Transverse colon (tissue), 4 donors: ENCODE data around the gene SFRP5. TPM values are rescaled to one million over a fixed set of nuclear protein-coding genes. Genes with fewer than 3 reads are reported as not detected.

Source experiments
- DNase-seq: peaks from one replicate; pipeline ENCODE4 v3.0.0-alpha.2; 2019
- H3K27ac ChIP-seq, 4 donors: fragments of 200-600 bp; sonication (generic); 2 replicates each; pipeline ENCODE4 v1.5.1; 2016 to 2018; ENCODE audit warnings: inconsistent platforms in 4 of 4
- H3K27me3 ChIP-seq: fragments of 200-600 bp; sonication (generic); 2 replicates; pipeline ENCODE4 v1.5.1; 2017; ENCODE audit warnings: inconsistent platforms
- H3K36me3 ChIP-seq, 4 donors: fragments of 200-600 bp; sonication (generic); 2 replicates each; pipeline ENCODE4 v1.5.1; 2017 to 2019; ENCODE audit warnings: inconsistent platforms in 4 of 4
- H3K4me1 ChIP-seq, 4 donors: fragments of 200-600 bp; sonication (generic); 2 replicates each; pipeline ENCODE4 v1.5.1; 2017 to 2020; ENCODE audit warnings: inconsistent platforms in 4 of 4
- H3K4me3 ChIP-seq, 4 donors: fragments of 200-600 bp; sonication (generic); 1 replicate in 1 of 4; 2 replicates in 3 of 4; pipeline versions ENCODE4 v1.5.1 to v1.6.1; 2017 to 2019; ENCODE audit warnings: inconsistent platforms in 4 of 4
- H3K9me3 ChIP-seq, 2 donors: fragments of 200-600 bp; sonication (generic); 2 replicates each; pipeline ENCODE4 v1.5.1; 2017 to 2019; ENCODE audit warnings: inconsistent platforms in 2 of 2
- EP300 ChIP-seq: sonication (generic); formaldehyde crosslinking; IDR thresholded peaks from one replicate; pipeline ENCODE4 v1.6.1; 2017; ENCODE audit warnings: antibody characterized with exemption, low read depth
- POLR2A ChIP-seq: fragments of 450-650 bp; IDR thresholded peaks from one replicate; pipeline ENCODE4 v1.6.1; 2016; ENCODE audit warnings: antibody characterized with exemption, mild to moderate bottlenecking, moderate library complexity
- POLR2AphosphoS5 ChIP-seq, 3 donors: sonication (generic); formaldehyde crosslinking; IDR thresholded peaks; one replicate each; pipeline ENCODE4 v1.6.1; 2016; ENCODE audit warnings: antibody characterized with exemption in 3 of 3
- WGBS, 2 donors: methylation state at CpG; one replicate each; pipeline ENCODE4 v1.1.5; 2018; ENCODE audit warnings: low coverage in 1 of 2; 5-methylcytosine and 5-hydroxymethylcytosine counted together
- in situ Hi-C, 4 donors: fragments of 200-750 bp; cut with MboI; loops; one replicate each; pipeline versions ENCODE4 v1.15.0 to v1.15.1; 2017; ENCODE audit warnings: low sequenced_read_pairs in 3 of 4, low pct_ligation_motif_present in 1 of 4, low pct_unique_long_range_greater_than_20kb in 1 of 4
- intact Hi-C: fragments of 100-400 bp; cut with DNase I; formaldehyde crosslinking; loops from one replicate; pipeline ENCODE4 v1.15.1; 2023; ENCODE audit warnings: low total_unique reads
- total RNA-seq, 4 donors: library from RNA; depleted of rRNA; stranded (reverse); fragments of >200 nt; gene quantifications; one replicate each; pipeline ENCODE4 v1.1.0, GENCODE V29; 2016
- TF ChIP-seq, protein P1 (sequence below), 5 experiments: fragments of 200-600 bp in 3 of 5; fragments of 450-650 bp in 2 of 5; sonication (generic) in 3 of 5; IDR thresholded peaks; 1 replicate in 2 of 5; 2 replicates in 3 of 5; pipeline ENCODE4 v1.5.1; 2016 to 2017; ENCODE audit warnings: antibody characterized with exemption in 5 of 5, inconsistent platforms in 3 of 5, mild to moderate bottlenecking in 2 of 5, moderate library complexity in 1 of 5

The SFRP5 gene
- total RNA-seq, 4 donors from 2014 or later: 3.8 to 10.1 (median 5.8) TPM

DNA sequence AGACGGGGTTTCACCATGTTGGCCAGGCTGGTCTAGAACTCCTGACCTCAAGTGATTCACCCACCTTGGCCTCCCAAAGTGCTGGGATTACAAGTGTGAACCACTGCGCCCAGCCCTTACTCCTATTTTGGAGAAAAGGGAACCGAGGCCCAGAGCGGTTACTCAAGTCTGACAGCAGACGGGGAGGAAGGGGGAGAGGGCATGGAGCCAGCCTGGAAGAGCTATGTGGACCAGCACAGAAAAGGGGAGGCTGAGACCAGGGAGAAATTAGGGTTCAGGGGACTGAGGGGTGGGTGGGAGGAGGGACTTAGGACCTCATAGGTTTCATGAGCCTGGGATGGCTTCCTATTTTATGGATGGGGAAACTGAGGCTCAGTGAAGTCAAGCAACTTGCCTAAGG lies 1.5 kb downstream of the SFRP5 start:
- H3K27me3 ChIP-seq: peaks cover 54% of the 10 kb centered on the region
- in situ Hi-C loops (no loop called here), intact Hi-C loops (no loop called here)
- no peak for DNase-seq
- H3K36me3 ChIP-seq: no peaks in the 10 kb centered on the region
- TF ChIP-seq EP300 (no peak), POLR2AphosphoS5 (IDR thresholded peaks at IDR 0.05) (no peak), POLR2A (no peak)
- TF ChIP-seq, protein P1, sequence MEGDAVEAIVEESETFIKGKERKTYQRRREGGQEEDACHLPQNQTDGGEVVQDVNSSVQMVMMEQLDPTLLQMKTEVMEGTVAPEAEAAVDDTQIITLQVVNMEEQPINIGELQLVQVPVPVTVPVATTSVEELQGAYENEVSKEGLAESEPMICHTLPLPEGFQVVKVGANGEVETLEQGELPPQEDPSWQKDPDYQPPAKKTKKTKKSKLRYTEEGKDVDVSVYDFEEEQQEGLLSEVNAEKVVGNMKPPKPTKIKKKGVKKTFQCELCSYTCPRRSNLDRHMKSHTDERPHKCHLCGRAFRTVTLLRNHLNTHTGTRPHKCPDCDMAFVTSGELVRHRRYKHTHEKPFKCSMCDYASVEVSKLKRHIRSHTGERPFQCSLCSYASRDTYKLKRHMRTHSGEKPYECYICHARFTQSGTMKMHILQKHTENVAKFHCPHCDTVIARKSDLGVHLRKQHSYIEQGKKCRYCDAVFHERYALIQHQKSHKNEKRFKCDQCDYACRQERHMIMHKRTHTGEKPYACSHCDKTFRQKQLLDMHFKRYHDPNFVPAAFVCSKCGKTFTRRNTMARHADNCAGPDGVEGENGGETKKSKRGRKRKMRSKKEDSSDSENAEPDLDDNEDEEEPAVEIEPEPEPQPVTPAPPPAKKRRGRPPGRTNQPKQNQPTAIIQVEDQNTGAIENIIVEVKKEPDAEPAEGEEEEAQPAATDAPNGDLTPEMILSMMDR (IDR thresholded peaks at IDR 0.05): no peak
- H3K27ac ChIP-seq: no peak overlapping the region
- WGBS, 2 donors: 74 to 83% methylated on average over 1 to 5 of the region's 5 CpGs
- no peak overlapping the region for H3K4me3 ChIP-seq
- no peaks in the 10 kb centered on the region for H3K9me3 ChIP-seq
- peaks cover 0 to 6% (median 6%) of the 10 kb centered on the region in 4 donors for H3K4me1 ChIP-seq

DNA sequence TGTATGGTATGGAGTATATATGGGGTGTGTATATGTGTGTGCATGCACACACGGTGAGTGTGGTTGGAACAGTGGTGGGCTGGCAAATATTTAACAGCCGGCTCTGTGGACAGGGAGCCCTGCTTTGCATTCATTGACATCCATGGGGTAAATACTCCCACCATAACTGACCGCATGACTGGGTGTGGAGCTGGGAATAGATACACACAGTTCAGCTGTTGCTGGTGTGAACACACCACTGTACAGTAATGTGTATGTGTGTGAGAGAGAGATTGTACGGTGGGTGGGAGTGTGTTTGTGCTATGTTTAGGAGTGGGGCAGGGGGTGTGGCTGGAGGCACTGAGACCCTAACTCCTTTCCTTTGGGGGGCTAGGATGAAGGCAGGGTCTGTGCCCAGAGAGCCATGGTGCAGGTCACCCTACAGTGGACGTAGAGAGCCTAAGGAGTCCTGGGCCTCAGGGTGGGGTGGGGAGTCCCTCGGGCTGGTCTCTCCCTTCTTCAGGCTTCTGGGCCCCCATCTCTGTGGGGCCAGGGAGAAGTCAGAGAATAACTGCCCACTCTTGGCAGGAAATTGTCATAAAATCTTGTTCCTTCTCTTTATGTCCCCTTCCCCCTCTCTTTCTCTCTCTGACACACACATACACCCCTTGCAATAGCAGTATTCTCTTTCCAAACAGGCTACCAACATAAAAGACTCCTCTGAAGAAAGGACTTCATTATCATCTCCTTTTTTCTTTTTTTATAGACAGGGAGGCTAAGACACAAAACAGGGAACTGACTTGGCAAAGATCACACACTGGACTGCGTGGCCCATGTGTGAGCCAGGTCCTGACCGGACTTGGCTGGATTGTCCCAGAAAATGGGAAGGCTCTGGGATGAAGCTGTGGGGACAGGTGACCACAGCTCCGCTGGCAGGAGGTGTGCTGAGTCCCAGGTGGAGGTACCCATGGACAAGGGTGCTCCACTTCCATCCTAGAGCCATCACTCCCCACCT lies 3.2 kb downstream of the SFRP5 start:
- no peaks in the 10 kb centered on the region for H3K9me3 ChIP-seq
- no peaks in the 10 kb centered on the region for H3K36me3 ChIP-seq
- no peak overlapping the region for H3K27ac ChIP-seq
- WGBS, 2 donors: 83 to 100% methylated on average over 1 to 9 of the region's 9 CpGs
- TF ChIP-seq, protein P1 (IDR thresholded peaks at IDR 0.05): no peak
- TF ChIP-seq EP300 (no peak), POLR2AphosphoS5 (IDR thresholded peaks at IDR 0.05) (no peak)
- peaks cover 0 to 6% (median 6%) of the 10 kb centered on the region in 4 donors for H3K4me1 ChIP-seq
- no peak overlapping the region for H3K4me3 ChIP-seq
- H3K27me3 ChIP-seq: peaks cover 47% of the 10 kb centered on the region
- no peak for DNase-seq
- in situ Hi-C loops (no loop called here), intact Hi-C loops (no loop called here)

DNA sequence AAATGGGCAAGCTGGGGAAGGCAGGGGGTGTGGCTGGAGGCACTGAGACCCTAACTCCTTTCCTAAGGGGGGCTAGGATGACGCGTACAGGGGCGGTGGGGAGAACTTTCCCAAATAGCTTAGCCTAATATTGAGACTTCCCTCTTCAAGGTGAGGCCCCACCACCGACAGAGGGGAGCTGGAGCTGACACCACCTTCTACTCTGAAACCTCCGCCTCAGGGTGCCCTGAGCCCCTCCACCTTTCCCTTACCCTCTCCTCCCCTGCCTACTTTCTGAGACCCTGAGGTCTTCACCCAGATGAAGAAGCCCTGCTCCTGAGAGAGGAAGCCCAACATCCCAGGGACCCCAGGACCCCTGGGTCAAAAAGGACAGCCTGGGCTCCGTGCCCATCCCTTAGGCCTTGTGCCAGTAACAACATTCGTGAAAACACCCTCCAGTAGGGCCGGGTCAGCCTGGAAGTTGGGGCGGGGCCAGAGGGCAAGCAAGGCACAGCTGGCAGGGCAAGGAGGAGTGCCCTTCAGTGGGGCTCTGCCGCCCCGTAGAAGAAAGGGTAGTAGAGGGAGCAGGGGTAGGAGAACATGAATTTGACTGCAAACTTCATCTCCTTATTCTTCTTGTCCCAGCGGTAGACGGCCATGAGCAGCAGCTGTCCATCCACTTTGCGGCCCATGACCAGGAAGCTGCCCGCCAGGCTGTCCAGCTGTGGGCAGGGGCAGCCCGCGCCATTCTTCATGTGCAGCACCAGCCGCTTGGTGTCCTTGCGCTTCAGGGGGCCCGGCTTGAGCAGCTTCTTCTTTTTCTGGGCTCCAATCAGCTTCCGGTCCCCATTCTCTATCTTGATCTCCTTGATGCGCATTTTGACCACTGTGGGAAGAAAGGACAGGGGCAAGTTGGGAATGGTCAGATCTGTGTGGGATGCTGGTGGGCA lies 4.5 kb downstream of the SFRP5 start:
- Histone ChIP-seq H3K9me3 (no peaks in the 10 kb centered on the region), H3K27ac (no peak overlapping the region), H3K27me3 (peaks cover 33% of the 10 kb centered on the region), H3K4me3 (no peak overlapping the region), H3K36me3 (no peaks in the 10 kb centered on the region), H3K4me1 (peaks cover 0 to 6% (median 6%) of the 10 kb centered on the region in 4 donors)
- intact Hi-C loops (no loop called here), in situ Hi-C loops (no loop called here)
- no peak for DNase-seq
- 80 to 83% methylated on average over 3 to 22 of the region's 22 CpGs for WGBS, 2 donors
- TF ChIP-seq, protein P1 (IDR thresholded peaks at IDR 0.05): no peak
- no peak for TF ChIP-seq POLR2A
- no peak for TF ChIP-seq EP300
- TF ChIP-seq POLR2AphosphoS5 (IDR thresholded peaks at IDR 0.05): no peak
